Measurements from ENCODE around the gene TMEM94.

The TMEM94 gene

DNA sequence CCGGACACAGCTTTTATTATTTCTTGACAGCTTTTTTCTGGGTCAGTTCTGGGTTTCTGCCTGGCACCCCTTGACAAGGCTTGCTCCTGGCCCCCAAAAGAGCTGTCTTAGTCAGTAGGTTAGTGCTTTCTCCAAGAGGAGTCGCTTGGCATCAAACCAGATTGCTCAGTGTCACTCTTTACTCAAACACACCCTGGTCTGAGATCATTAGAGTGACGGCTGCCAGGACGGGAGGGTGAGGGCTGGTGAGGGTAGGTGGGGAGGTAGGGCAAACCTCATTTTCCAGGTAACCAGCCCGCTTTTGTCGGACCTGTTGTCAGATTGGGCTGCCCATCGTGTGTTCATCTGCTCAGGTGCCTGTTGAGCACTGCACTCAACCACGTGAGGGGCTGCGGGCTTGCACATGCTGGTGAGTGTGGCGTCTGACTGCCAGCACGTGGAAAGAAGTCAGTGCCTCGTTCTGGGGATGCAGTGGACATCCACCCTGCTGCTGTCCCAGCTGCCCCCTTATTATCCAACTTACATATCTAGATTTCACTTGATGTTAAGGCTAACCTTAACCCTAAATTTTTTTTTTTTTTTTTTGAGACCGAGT lies 12.4 kb downstream of the TMEM94 start:
- Histone ChIP-seq H3K9ac (ENCODE audit: low read length) (no peak overlapping the region), H3K4me1 (ENCODE audit: low read length) (no peaks in the 10 kb centered on the region), H4K20me1 (ENCODE audit: insufficient read depth, low read length) (no peaks in the 10 kb centered on the region), H3K27ac (ENCODE audit: low read length) (no peak overlapping the region), H3K9me2 (replicated peaks; ENCODE audit: insufficient read depth, low read length) (no peaks in the 10 kb centered on the region), H3K36me3 (replicated peaks; ENCODE audit: insufficient read depth, low read length) (no peaks in the 10 kb centered on the region), H3K4me2 (ENCODE audit: low read depth, low read length) (no peak overlapping the region), H2AFZ (ENCODE audit: low read length) (no peak overlapping the region), H3K9me3 (replicated peaks; ENCODE audit: insufficient read depth, low read length) (no peaks in the 10 kb centered on the region), H3K4me3 (ENCODE audit: low read length) (no peak overlapping the region), H3K27me3 (replicated peaks; ENCODE audit: insufficient read depth, low read length) (no peaks in the 10 kb centered on the region), H3K79me2 (ENCODE audit: low read length) (peaks cover 4% of the 10 kb centered on the region; the same call in 1 of the 2 replicates), H3F3A (ENCODE audit: insufficient read depth, low read length) (no peaks in the 10 kb centered on the region)
- no peak for DNase-seq
- TF ChIP-seq EZH2 (optimal IDR thresholded peaks at IDR 0.05; ENCODE audit: low read depth, low read length): no peak
- TF ChIP-seq, protein P1, sequence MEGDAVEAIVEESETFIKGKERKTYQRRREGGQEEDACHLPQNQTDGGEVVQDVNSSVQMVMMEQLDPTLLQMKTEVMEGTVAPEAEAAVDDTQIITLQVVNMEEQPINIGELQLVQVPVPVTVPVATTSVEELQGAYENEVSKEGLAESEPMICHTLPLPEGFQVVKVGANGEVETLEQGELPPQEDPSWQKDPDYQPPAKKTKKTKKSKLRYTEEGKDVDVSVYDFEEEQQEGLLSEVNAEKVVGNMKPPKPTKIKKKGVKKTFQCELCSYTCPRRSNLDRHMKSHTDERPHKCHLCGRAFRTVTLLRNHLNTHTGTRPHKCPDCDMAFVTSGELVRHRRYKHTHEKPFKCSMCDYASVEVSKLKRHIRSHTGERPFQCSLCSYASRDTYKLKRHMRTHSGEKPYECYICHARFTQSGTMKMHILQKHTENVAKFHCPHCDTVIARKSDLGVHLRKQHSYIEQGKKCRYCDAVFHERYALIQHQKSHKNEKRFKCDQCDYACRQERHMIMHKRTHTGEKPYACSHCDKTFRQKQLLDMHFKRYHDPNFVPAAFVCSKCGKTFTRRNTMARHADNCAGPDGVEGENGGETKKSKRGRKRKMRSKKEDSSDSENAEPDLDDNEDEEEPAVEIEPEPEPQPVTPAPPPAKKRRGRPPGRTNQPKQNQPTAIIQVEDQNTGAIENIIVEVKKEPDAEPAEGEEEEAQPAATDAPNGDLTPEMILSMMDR (IDR thresholded peaks at IDR 0.05; ENCODE audit: low read length): no peak

DNA sequence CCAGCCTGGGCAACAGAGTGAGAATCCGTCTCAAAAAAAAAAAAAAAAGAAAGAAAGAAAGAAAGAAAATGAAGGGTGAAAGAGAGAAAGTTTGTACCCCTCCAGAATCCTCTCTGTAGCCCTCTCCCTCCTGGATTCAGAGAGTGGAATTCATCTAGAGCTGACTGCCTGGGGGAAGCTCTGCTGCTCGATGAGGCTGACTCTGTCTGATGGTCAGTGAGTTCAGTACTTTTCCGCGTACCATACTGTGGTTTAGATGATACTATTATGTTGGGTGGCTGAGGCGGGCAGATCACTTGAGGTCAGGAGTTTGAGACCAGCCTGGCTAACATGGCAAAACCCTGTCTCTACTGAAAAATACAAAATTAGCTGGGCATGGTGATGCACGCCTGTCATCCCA lies 14.8 kb downstream of the TMEM94 start:
- no peak overlapping the region for H3K4me2 ChIP-seq (ENCODE audit: low read depth, low read length)
- H3K4me1 ChIP-seq (ENCODE audit: low read length): no peaks in the 10 kb centered on the region
- no peaks in the 10 kb centered on the region; the same call in 1 of the 2 replicates for H3K79me2 ChIP-seq (ENCODE audit: low read length)
- H2AFZ ChIP-seq (ENCODE audit: low read length): no peak overlapping the region
- DNase-seq: no peak
- no peaks in the 10 kb centered on the region for H3K36me3 ChIP-seq (replicated peaks; ENCODE audit: insufficient read depth, low read length)
- TF ChIP-seq, protein P1 (IDR thresholded peaks at IDR 0.05; ENCODE audit: low read length): no peak
- no peak for TF ChIP-seq EZH2 (optimal IDR thresholded peaks at IDR 0.05; ENCODE audit: low read depth, low read length)
- no peak for TF ChIP-seq EZH2phosphoT487 (IDR thresholded peaks at IDR 0.05; ENCODE audit: low read length)
- H3K4me3 ChIP-seq (ENCODE audit: low read length): no peak overlapping the region
- no peaks in the 10 kb centered on the region for H3K27me3 ChIP-seq (replicated peaks; ENCODE audit: insufficient read depth, low read length)
- no peaks in the 10 kb centered on the region for H4K20me1 ChIP-seq (ENCODE audit: insufficient read depth, low read length)
- H3K9ac ChIP-seq (ENCODE audit: low read length): no peak overlapping the region
- no peaks in the 10 kb centered on the region for H3K9me2 ChIP-seq (replicated peaks; ENCODE audit: insufficient read depth, low read length)
- H3K27ac ChIP-seq (ENCODE audit: low read length): no peak overlapping the region
- H3K9me3 ChIP-seq (replicated peaks; ENCODE audit: insufficient read depth, low read length): no peaks in the 10 kb centered on the region
- no peaks in the 10 kb centered on the region for H3F3A ChIP-seq (ENCODE audit: insufficient read depth, low read length)

DNA sequence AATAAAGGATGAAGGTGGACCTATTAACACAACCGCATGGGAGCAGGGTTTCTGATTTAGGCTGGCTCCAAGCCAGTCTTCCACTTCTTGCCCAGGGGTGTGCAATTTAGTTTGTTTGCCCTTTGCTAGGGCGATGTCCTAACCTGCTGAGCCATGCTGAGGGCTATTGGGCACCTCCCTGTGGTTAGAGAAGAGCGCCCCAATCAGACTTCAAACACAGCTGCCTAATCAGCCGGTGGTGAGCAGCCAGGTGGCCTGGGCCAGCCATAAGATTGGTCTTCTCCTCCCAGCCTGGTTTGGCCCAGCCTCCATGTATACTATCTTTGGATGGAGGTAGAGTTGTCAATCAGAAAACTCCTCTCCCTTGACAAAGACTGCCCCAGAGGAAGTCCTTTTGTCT lies 15.7 kb downstream of the TMEM94 start:
- Histone ChIP-seq H3K9me3 (replicated peaks; ENCODE audit: insufficient read depth, low read length) (no peaks in the 10 kb centered on the region), H4K20me1 (ENCODE audit: insufficient read depth, low read length) (no peaks in the 10 kb centered on the region), H3K27me3 (replicated peaks; ENCODE audit: insufficient read depth, low read length) (no peaks in the 10 kb centered on the region), H3K9me2 (replicated peaks; ENCODE audit: insufficient read depth, low read length) (no peaks in the 10 kb centered on the region), H3F3A (ENCODE audit: insufficient read depth, low read length) (no peaks in the 10 kb centered on the region), H3K9ac (ENCODE audit: low read length) (no peak overlapping the region), H3K27ac (ENCODE audit: low read length) (no peak overlapping the region), H3K79me2 (ENCODE audit: low read length) (no peaks in the 10 kb centered on the region; the same call in 1 of the 2 replicates), H3K36me3 (replicated peaks; ENCODE audit: insufficient read depth, low read length) (no peaks in the 10 kb centered on the region), H3K4me3 (ENCODE audit: low read length) (no peak overlapping the region), H3K4me2 (ENCODE audit: low read depth, low read length) (no peak overlapping the region), H3K4me1 (ENCODE audit: low read length) (no peaks in the 10 kb centered on the region), H2AFZ (ENCODE audit: low read length) (no peak overlapping the region)
- TF ChIP-seq EZH2phosphoT487 (IDR thresholded peaks at IDR 0.05; ENCODE audit: low read length): no peak
- TF ChIP-seq EZH2 (optimal IDR thresholded peaks at IDR 0.05; ENCODE audit: low read depth, low read length): no peak
- TF ChIP-seq, protein P1 (IDR thresholded peaks at IDR 0.05; ENCODE audit: low read length): no peak
- DNase-seq: no peak

All from MM.1S (cell line).